ENCODE data around the gene LRRC49. TPM values are rescaled to one million over a fixed set of nuclear protein-coding genes. Genes with fewer than 3 reads are reported as not detected.
"Not testable (repeated sequence)": the region's sequence is repeated elsewhere in the genome, so short reads cannot be mapped to it uniquely, and the experiment has no call there.

LRRC49 gene
- total RNA-seq, 4 donors from 2014 or later: 3.3 to 12.6 (median 3.6) TPM

- Histone ChIP-seq H3K4me1 (no peaks in the 10 kb centered on the region), H3K4me3 (no peak overlapping the region), H3K27ac (no peak overlapping the region), H3K27me3 (no peaks in the 10 kb centered on the region), H3K36me3 (no peaks in the 10 kb centered on the region), H3K9me3 (no peaks in the 10 kb centered on the region)
- WGBS: 72% methylated on average over 2 of the region's 2 CpGs
- DNase-seq (ENCODE audit: low spot score in 2 of 2): no peak
- no peak for TF ChIP-seq CTCF (IDR thresholded peaks at IDR 0.05)
- TF ChIP-seq POLR2AphosphoS5 (IDR thresholded peaks at IDR 0.05): no peak
- TF ChIP-seq EP300 (IDR thresholded peaks at IDR 0.05): no peak
- no peak for TF ChIP-seq POLR2A (IDR thresholded peaks at IDR 0.05)
These were observed 39.8 kb downstream of the LRRC49 start for GRCh38 chr15:70932397-70932796.

- no peak overlapping the region for H3K4me3 ChIP-seq
- H3K36me3 ChIP-seq: no peaks in the 10 kb centered on the region
- WGBS: 76% methylated on average over 3 of the region's 3 CpGs
- H3K9me3 ChIP-seq: no peaks in the 10 kb centered on the region
- no peak for TF ChIP-seq POLR2AphosphoS5 (IDR thresholded peaks at IDR 0.05)
- TF ChIP-seq POLR2A (IDR thresholded peaks at IDR 0.05): no peak
- no peak for TF ChIP-seq EP300 (IDR thresholded peaks at IDR 0.05)
- TF ChIP-seq CTCF (IDR thresholded peaks at IDR 0.05): no peak
- H3K27me3 ChIP-seq: no peaks in the 10 kb centered on the region
- H3K4me1 ChIP-seq: no peaks in the 10 kb centered on the region
- H3K27ac ChIP-seq: no peak overlapping the region
- no peak for DNase-seq (ENCODE audit: low spot score in 2 of 2)
These were observed 40.8 kb downstream of the LRRC49 start for GRCh38 chr15:70933411-70933810.

GRCh38 chr15:70935631-70936030, 43.0 kb downstream of the LRRC49 start:
- no peaks in the 10 kb centered on the region for H3K36me3 ChIP-seq
- TF ChIP-seq POLR2A (IDR thresholded peaks at IDR 0.05) (no peak), EP300 (IDR thresholded peaks at IDR 0.05) (no peak), POLR2AphosphoS5 (IDR thresholded peaks at IDR 0.05) (no peak), CTCF (IDR thresholded peaks at IDR 0.05) (no peak)
- DNase-seq (ENCODE audit: low spot score in 2 of 2): no peak
- no peak overlapping the region for H3K27ac ChIP-seq
- H3K4me3 ChIP-seq: no peak overlapping the region
- no peaks in the 10 kb centered on the region for H3K9me3 ChIP-seq
- H3K27me3 ChIP-seq: no peaks in the 10 kb centered on the region
- WGBS: 90% methylated on average over 3 of the region's 3 CpGs
- no peaks in the 10 kb centered on the region for H3K4me1 ChIP-seq

- no peak for DNase-seq (ENCODE audit: low spot score in 2 of 2)
- Histone ChIP-seq H3K4me3 (no peak overlapping the region), H3K36me3 (no peaks in the 10 kb centered on the region), H3K27me3 (no peaks in the 10 kb centered on the region), H3K9me3 (no peaks in the 10 kb centered on the region), H3K27ac (no peak overlapping the region), H3K4me1 (no peaks in the 10 kb centered on the region)
- TF ChIP-seq EP300 (IDR thresholded peaks at IDR 0.05) (no peak), POLR2AphosphoS5 (IDR thresholded peaks at IDR 0.05) (no peak), POLR2A (IDR thresholded peaks at IDR 0.05) (no peak), CTCF (IDR thresholded peaks at IDR 0.05) (no peak)
- WGBS: 28% methylated on average over 4 of the region's 4 CpGs
These were observed 43.7 kb downstream of the LRRC49 start for GRCh38 chr15:70936326-70936725.

GRCh38 chr15:70943285-70943684, 50.7 kb downstream of the LRRC49 start:
- not testable (repeated sequence) for H3K9me3 ChIP-seq; H3K4me3 ChIP-seq; H3K4me1 ChIP-seq; H3K27me3 ChIP-seq; DNase-seq (ENCODE audit: low spot score in 2 of 2); H3K36me3 ChIP-seq; H3K27ac ChIP-seq
- WGBS: 63% methylated on average over 2 of the region's 2 CpGs
